Colonic mucosa (tissue), 4 donors: ENCODE data around the gene DGCR8. TPM values are rescaled to one million over a fixed set of nuclear protein-coding genes. Genes with fewer than 3 reads are reported as not detected.

ENCODE experiments used
- DNase-seq: peaks from one replicate; pipeline ENCODE4 v3.0.0-alpha.2; 2020
- H3K27ac ChIP-seq: fragments of 200-600 bp; one replicate; pipeline ENCODE4 v1.8.0; 2021
- H3K27me3 ChIP-seq: fragments of 200-600 bp; one replicate; pipeline ENCODE4 v1.8.0; 2021
- H3K36me3 ChIP-seq: fragments of 200-600 bp; one replicate; pipeline ENCODE4 v1.8.0; 2021
- H3K4me1 ChIP-seq: fragments of 200-600 bp; one replicate; pipeline ENCODE4 v1.8.0; 2021; ENCODE audit warnings: mild to moderate bottlenecking
- H3K4me3 ChIP-seq: fragments of 200-600 bp; one replicate; pipeline ENCODE4 v1.8.0; 2021
- H3K9ac ChIP-seq, 2 donors: one replicate each; pipeline ENCODE4 v1.7.0; 2013; ENCODE audit warnings: control low read depth in 2 of 2, low read depth in 2 of 2, low read length in 2 of 2
- H3K9me3 ChIP-seq: fragments of 200-600 bp; one replicate; pipeline ENCODE4 v1.8.0; 2021
- intact Hi-C: fragments of 100-400 bp; cut with DNase I; formaldehyde crosslinking; loops from one replicate; pipeline ENCODE4 v1.14.1; 2022
- total RNA-seq, 2 donors: library from RNA; stranded (reverse); fragmentation: NEBNext Ultra II Directional in 1 of 2; extraction: Animal tissue kit (Norgen Biotek cat#: 25700) in 1 of 2; gene quantifications; one replicate each; pipeline ENCODE4 v1.2.1, GENCODE V29; 2021
- TF ChIP-seq, protein P1 (sequence below): fragments of 200-600 bp; IDR thresholded peaks from one replicate; pipeline ENCODE4 v1.8.0; 2022; ENCODE audit warnings: antibody characterized with exemption, mild to moderate bottlenecking
- donor health status: healthy.
- donor health status: DM: no; HTN: no; CAD: no.
- donor health status: DM: no; HTN: no; CAD: no.

DGCR8 gene
- total RNA-seq, 2 donors from 2014 or later = 21.1 to 52.7 TPM

DNA sequence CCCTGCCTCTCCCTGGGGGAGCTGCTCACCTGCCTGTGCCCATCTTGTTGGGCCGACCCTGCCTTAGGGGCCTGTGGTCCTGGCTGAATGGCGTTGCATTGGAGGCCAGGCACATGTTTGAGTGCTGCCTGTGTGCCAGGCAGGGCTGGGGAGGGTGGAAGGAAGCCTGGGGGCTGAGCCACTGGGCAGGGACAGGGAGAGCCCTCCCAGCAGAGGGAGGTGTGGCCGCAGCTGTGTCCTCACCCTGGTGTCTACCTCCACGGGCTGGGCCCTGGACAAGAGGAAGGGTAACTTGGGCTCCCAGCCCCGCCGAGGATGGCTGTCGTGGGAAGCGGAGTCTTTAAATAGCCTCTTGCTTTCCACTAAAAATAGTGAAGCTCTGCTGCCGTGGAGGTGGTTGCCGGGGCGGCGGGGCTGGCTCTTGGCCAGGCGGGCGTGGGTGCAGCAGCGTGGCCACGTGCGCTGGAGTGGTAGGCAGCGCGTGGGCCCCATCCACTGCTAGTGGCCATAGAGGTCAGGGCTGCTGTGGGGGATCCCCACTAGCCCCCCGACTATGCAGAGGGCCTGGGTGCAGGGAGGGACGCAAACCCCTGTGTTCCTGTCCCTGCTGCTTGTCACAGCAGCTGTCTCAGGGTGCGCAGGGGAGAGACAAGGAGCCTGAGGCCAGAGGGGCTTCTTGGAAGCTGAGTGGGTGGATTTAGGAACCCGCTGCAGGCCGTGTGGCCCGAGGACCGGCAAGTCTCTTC, 57.8 kb downstream of the DGCR8 start:
- DNase-seq = no peak
- H3K36me3 ChIP-seq = no peaks in the 10 kb centered on the region
- intact Hi-C loops = no loop called here
- no peak overlapping the region for H3K27ac ChIP-seq
- peaks cover 2% of the 10 kb centered on the region for H3K4me1 ChIP-seq
- H3K27me3 ChIP-seq = no peaks in the 10 kb centered on the region
- TF ChIP-seq, protein P1, sequence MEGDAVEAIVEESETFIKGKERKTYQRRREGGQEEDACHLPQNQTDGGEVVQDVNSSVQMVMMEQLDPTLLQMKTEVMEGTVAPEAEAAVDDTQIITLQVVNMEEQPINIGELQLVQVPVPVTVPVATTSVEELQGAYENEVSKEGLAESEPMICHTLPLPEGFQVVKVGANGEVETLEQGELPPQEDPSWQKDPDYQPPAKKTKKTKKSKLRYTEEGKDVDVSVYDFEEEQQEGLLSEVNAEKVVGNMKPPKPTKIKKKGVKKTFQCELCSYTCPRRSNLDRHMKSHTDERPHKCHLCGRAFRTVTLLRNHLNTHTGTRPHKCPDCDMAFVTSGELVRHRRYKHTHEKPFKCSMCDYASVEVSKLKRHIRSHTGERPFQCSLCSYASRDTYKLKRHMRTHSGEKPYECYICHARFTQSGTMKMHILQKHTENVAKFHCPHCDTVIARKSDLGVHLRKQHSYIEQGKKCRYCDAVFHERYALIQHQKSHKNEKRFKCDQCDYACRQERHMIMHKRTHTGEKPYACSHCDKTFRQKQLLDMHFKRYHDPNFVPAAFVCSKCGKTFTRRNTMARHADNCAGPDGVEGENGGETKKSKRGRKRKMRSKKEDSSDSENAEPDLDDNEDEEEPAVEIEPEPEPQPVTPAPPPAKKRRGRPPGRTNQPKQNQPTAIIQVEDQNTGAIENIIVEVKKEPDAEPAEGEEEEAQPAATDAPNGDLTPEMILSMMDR = no peak
- H3K9me3 ChIP-seq = no peaks in the 10 kb centered on the region
- no peak overlapping the region for H3K4me3 ChIP-seq
- H3K9ac ChIP-seq = no peak overlapping the region

DNA sequence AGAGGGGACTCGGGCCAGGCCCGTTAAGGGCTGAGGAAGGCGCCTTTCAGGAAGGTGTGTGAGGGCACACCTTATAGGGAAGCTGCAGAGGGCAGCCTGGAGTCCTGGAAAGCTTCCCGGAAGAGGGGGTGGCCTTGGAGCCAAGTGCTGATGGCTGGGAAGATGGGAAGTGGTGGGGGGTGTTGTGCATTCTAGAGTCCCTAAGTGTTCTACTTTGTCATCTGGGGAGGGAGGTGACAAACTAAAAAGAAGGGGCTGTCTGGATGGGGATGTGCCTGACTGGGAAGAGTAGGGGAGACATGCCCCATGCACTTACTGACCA, 58.3 kb downstream of the DGCR8 start:
- Histone ChIP-seq H3K27ac (no peak overlapping the region), H3K4me1 (no peaks in the 10 kb centered on the region)

DNA sequence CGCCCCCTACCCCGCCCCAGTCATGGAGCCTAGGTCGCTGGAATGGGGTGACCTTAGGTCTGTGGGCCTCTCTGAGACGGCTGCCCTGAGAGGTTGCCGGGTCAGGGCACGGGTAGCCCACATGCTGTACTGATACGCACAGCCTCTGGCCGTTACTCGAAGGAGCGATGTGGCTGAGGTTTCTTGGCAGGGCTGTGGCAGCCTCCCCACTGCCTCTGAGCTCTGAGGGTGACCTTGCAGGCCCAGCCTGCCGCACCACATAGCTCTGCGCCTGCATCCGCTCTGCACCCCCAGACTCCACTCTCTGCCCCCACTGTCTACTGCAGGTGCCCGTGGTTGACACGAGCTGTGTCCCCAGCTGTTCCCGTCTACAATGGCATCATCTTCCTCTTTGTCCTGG, 58.8 kb downstream of the DGCR8 start:
- no peaks in the 10 kb centered on the region for H3K9me3 ChIP-seq
- no peak overlapping the region for H3K9ac ChIP-seq
- no peak for DNase-seq
- TF ChIP-seq, protein P1 = no peak
- H3K27me3 ChIP-seq = no peaks in the 10 kb centered on the region
- intact Hi-C loops = no loop called here
- no peaks in the 10 kb centered on the region for H3K36me3 ChIP-seq
- no peaks in the 10 kb centered on the region for H3K4me1 ChIP-seq
- no peak overlapping the region for H3K4me3 ChIP-seq
- no peak overlapping the region for H3K27ac ChIP-seq

More for the DNA sequence above, 58.3 kb downstream of the DGCR8 start:
- Histone ChIP-seq H3K27me3 (no peaks in the 10 kb centered on the region), H3K9me3 (no peaks in the 10 kb centered on the region), H3K9ac (no peak overlapping the region), H3K36me3 (no peaks in the 10 kb centered on the region), H3K4me3 (no peak overlapping the region)
- no peak for DNase-seq
- TF ChIP-seq, protein P1 = no peak
- intact Hi-C loops = no loop called here

DNA sequence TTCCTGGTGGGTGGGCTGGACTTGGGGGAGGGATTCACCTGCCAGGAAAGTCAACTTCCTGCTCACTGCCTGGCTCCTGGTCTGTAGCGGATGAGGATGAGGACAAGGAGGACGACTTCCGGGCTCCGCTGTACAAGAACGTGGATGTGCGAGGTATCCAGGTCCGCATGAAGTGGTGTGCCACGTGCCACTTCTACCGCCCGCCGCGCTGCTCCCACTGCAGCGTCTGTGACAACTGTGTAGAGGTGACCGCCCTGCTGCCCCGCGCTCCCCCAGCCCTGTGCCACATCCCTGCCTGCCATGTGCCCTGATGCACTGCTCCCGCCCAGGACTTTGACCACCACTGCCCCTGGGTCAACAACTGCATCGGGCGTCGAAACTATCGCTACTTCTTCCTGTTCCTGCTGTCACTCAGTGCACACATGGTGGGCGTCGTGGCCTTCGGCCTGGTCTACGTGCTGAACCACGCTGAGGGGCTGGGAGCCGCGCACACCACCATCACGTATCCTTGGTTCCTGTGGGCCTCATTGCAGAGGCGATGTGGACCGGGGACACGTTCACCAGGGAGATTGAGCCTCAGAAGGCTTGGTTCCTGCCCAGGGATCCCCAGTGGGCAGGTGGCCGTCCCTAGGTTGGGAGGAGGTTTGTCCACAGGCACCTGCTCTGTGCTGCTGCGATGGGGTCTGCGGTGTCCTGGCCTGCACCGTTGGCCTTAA, 59.5 kb downstream of the DGCR8 start:
- no peak overlapping the region for H3K9ac ChIP-seq
- no peaks in the 10 kb centered on the region for H3K27me3 ChIP-seq
- no peak overlapping the region for H3K27ac ChIP-seq
- H3K36me3 ChIP-seq = no peaks in the 10 kb centered on the region
- TF ChIP-seq, protein P1 = no peak
- no peaks in the 10 kb centered on the region for H3K9me3 ChIP-seq
- H3K4me3 ChIP-seq = no peak overlapping the region
- DNase-seq = no peak
- intact Hi-C loops = no loop called here
- no peaks in the 10 kb centered on the region for H3K4me1 ChIP-seq

DNA sequence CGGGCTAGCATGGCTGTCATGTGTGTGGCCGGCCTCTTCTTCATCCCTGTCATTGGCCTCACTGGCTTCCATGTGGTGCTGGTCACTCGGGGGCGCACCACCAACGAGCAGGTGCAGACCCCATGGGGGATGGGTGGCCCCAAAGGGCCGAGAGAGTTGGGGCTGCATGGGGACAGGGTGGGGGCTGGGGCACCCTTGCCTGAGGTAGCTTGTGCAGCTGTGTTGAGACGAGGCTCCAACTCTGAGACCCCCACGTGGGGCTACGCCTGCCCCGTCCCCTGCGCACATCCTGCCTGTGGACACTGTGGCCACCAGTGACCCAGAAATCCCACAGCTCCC, 60.0 kb downstream of the DGCR8 start:
- no peaks in the 10 kb centered on the region for H3K4me1 ChIP-seq
- no peaks in the 10 kb centered on the region for H3K9me3 ChIP-seq
- intact Hi-C loops = no loop called here
- TF ChIP-seq, protein P1 = no peak
- no peak overlapping the region for H3K27ac ChIP-seq
- H3K36me3 ChIP-seq = no peaks in the 10 kb centered on the region
- no peak overlapping the region for H3K4me3 ChIP-seq
- H3K9ac ChIP-seq = no peak overlapping the region
- H3K27me3 ChIP-seq = no peaks in the 10 kb centered on the region
- DNase-seq = no peak
